Fibroblast of lung (primary cell): ENCODE results near the gene KLRG1. TPM values are rescaled to one million over a fixed set of nuclear protein-coding genes. Genes with fewer than 3 reads are reported as not detected.

Source experiments
- DNase-seq, 2 donors: peaks; one replicate each; pipeline versions ENCODE4 v3.0.0 to v3.0.0-alpha.2; 2010; ENCODE audit warnings: low read depth in 2 of 2
- H2AFZ ChIP-seq: 2 replicates; pipeline ENCODE4 v1.5.1; 2012; ENCODE audit warnings: low read length, control low read depth, inconsistent platforms
- H3K27ac ChIP-seq: 2 replicates; pipeline ENCODE4 v1.5.1; 2011; ENCODE audit warnings: low read length, control low read depth; ENCODE audit not compliant: insufficient read depth
- H3K27me3 ChIP-seq: 2 replicates; pipeline ENCODE4 v1.5.1; 2011; ENCODE audit warnings: mild to moderate bottlenecking, low read length; ENCODE audit not compliant: control insufficient read depth, insufficient read depth
- H3K36me3 ChIP-seq: 2 replicates; pipeline ENCODE4 v1.5.1; 2011; ENCODE audit warnings: low read length; ENCODE audit not compliant: control insufficient read depth, insufficient read depth
- H3K4me1 ChIP-seq: 2 replicates; pipeline ENCODE4 v1.5.1; 2011; ENCODE audit warnings: low read length; ENCODE audit not compliant: control insufficient read depth, insufficient read depth; ENCODE audit errors: extremely low read depth
- H3K4me2 ChIP-seq: 2 replicates; pipeline ENCODE4 v1.5.1; 2011; ENCODE audit warnings: low read length, control low read depth; ENCODE audit not compliant: insufficient read depth; ENCODE audit errors: extremely low read depth
- H3K4me3 ChIP-seq, 4 experiments: fragments of 200-600 bp in 1 of 4; sonication (generic) in 1 of 4; replicated peaks in 1 of 4; 2 replicates each; pipeline ENCODE4 v1.5.1; 2011 to 2016; ENCODE audit warnings: low read length in 4 of 4, low read depth in 3 of 4, mild to moderate bottlenecking in 3 of 4, control low read depth in 2 of 4, inconsistent platforms in 1 of 4, mixed read lengths in 1 of 4; ENCODE audit not compliant: insufficient read depth in 1 of 4; ENCODE audit errors: control extremely low read depth in 1 of 4
- H3K79me2 ChIP-seq: 2 replicates; pipeline ENCODE4 v1.5.1; 2012; ENCODE audit warnings: mild to moderate bottlenecking, low read length, inconsistent platforms; ENCODE audit not compliant: control insufficient read depth, insufficient read depth
- H3K9ac ChIP-seq: 2 replicates; pipeline ENCODE4 v1.5.1; 2011; ENCODE audit warnings: mild to moderate bottlenecking, low read length, control low read depth; ENCODE audit not compliant: insufficient read depth
- H3K9me3 ChIP-seq: 2 replicates; pipeline ENCODE4 v1.5.1; 2012; ENCODE audit warnings: low read depth, low read length; ENCODE audit not compliant: control insufficient read depth, insufficient read depth
- H4K20me1 ChIP-seq: 2 replicates; pipeline ENCODE4 v1.5.1; 2011; ENCODE audit warnings: low read length; ENCODE audit not compliant: control insufficient read depth, insufficient read depth; ENCODE audit errors: extremely low read depth
- EZH2 ChIP-seq: IDR thresholded peaks from 2 replicates; pipeline ENCODE4 v1.5.1; 2012; ENCODE audit warnings: low read length, control low read depth, mild to moderate bottlenecking; ENCODE audit errors: missing control alignments
- polyA plus RNA-seq, 2 donors: library from polyadenylated mRNA; depleted of rRNA in 1 of 2; stranded (reverse) in 1 of 2; unstranded in 1 of 2; fragments of >200 nt; gene quantifications; 2 replicates each; pipeline ENCODE4 v1.2.1, GENCODE V29; 2011 to 2012; ENCODE audit warnings: missing spikeins in 1 of 2
- total RNA-seq: library from RNA; depleted of rRNA; stranded (reverse); fragments of >200 nt; gene quantifications from 2 replicates; pipeline ENCODE4 v1.2.1, GENCODE V29; 2014
- TF ChIP-seq, protein P1 (sequence below), 2 donors: IDR thresholded peaks in 1 of 2; conservative IDR thresholded peaks in 1 of 2; 1 replicate in 1 of 2; 2 replicates in 1 of 2; pipeline ENCODE4 v1.5.1; 2011 to 2012; ENCODE audit warnings: low read length in 2 of 2, control low read depth in 1 of 2, inconsistent platforms in 1 of 2, low read depth in 1 of 2, mild to moderate bottlenecking in 1 of 2

Gene KLRG1
- total and polyA plus RNA-seq, 2 donors (not counting 1 experiment from before 2014, with no cell fraction given) = 1.0 to 1.8 TPM

DNA sequence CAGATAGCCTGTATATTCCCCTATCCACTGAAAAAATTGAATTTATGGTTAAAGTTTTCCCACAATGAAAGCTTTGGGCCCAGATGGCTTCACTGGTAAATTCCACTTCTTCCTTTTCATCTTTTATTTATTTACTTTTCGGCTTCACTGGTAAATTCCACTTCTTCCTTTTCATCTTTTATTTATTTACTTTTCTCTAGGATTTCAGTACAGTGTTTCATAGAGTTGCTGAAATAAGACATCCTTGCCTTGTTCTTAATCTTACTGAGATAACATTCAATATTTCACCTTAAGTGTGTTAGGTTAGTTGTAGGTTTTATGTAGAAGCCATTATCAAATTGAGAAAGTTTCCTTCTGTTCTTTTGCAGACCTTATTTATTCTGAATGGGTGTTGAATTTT is 18.9 kb upstream of the KLRG1 start:
- Histone ChIP-seq H2AFZ (no peak overlapping the region), H3K27me3 (no peaks in the 10 kb centered on the region), H4K20me1 (no peaks in the 10 kb centered on the region), H3K4me2 (no peak overlapping the region), H3K4me3 (no peak overlapping the region), H3K27ac (no peak overlapping the region), H3K36me3 (no peaks in the 10 kb centered on the region), H3K9ac (no peak overlapping the region), H3K9me3 (no peaks in the 10 kb centered on the region), H3K79me2 (no peaks in the 10 kb centered on the region), H3K4me1 (no peaks in the 10 kb centered on the region)
- DNase-seq = no peak
- TF ChIP-seq, protein P1, sequence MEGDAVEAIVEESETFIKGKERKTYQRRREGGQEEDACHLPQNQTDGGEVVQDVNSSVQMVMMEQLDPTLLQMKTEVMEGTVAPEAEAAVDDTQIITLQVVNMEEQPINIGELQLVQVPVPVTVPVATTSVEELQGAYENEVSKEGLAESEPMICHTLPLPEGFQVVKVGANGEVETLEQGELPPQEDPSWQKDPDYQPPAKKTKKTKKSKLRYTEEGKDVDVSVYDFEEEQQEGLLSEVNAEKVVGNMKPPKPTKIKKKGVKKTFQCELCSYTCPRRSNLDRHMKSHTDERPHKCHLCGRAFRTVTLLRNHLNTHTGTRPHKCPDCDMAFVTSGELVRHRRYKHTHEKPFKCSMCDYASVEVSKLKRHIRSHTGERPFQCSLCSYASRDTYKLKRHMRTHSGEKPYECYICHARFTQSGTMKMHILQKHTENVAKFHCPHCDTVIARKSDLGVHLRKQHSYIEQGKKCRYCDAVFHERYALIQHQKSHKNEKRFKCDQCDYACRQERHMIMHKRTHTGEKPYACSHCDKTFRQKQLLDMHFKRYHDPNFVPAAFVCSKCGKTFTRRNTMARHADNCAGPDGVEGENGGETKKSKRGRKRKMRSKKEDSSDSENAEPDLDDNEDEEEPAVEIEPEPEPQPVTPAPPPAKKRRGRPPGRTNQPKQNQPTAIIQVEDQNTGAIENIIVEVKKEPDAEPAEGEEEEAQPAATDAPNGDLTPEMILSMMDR (conservative IDR thresholded peaks at IDR 0.05 in 1 of 2, IDR thresholded peaks at IDR 0.05 in 1 of 2; ENCODE audit: low read depth in 1 of 2, low read length in 2 of 2) = no peak
- TF ChIP-seq EZH2 = no peak

DNA sequence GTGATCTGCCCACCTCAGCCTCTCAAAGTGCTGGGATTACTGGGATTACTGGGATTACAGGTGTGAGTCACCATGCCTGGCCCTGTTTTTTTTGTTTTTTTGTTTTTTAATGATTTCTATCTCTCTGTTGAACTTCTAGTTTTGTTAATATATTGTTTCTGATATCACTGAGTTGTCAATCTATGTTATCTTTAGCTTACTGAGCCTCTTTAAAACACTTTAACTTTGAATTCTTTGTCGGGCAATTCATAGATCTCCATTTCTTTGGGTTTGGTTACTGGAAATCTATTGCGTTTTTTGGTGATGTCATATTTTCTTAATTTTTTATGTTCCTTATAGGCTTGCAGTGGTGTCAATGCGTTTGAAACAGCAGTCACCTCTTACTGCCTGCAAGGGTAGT is 9.2 kb upstream of the KLRG1 start:
- Histone ChIP-seq H3K79me2 (no peaks in the 10 kb centered on the region), H4K20me1 (no peaks in the 10 kb centered on the region), H3K9me3 (no peaks in the 10 kb centered on the region), H3K27ac (no peak overlapping the region), H3K4me3 (no peak overlapping the region), H3K9ac (no peak overlapping the region), H3K36me3 (no peaks in the 10 kb centered on the region), H2AFZ (no peak overlapping the region), H3K4me2 (no peak overlapping the region), H3K4me1 (no peaks in the 10 kb centered on the region), H3K27me3 (no peaks in the 10 kb centered on the region)
- TF ChIP-seq, protein P1 (conservative IDR thresholded peaks at IDR 0.05 in 1 of 2, IDR thresholded peaks at IDR 0.05 in 1 of 2; ENCODE audit: low read depth in 1 of 2, low read length in 2 of 2) = no peak
- no peak for TF ChIP-seq EZH2
- no peak for DNase-seq

DNA sequence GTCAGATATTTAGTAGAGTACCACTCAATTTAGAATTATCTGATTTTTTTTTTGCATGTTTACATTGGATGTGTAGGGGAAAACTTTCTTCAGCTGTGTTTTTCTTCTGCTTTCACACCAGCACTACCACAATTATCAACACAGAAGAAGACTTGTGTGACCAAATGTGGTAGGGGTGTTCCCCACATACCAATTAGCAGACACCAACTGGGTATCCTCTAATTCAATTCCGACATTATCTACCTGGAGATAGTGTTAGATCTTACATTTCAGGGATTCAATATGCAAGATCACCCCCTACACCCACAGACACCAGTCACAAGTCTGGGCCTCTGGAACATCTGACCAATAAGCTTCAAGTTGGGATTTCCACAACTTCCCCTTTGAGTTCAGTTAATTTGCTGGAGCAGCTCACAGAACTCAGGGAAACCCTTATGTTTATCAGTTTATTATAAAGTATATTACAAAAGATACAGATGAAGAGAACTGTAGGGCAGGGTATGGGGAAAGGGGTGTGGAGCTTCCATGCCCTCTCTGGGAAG is 4.1 kb upstream of the KLRG1 start:
- Histone ChIP-seq H3K9ac (no peak overlapping the region), H2AFZ (no peak overlapping the region), H3K9me3 (no peaks in the 10 kb centered on the region), H3K4me3 (no peak overlapping the region), H3K27ac (no peak overlapping the region), H3K4me2 (no peak overlapping the region), H3K36me3 (no peaks in the 10 kb centered on the region), H3K79me2 (no peaks in the 10 kb centered on the region), H4K20me1 (no peaks in the 10 kb centered on the region), H3K4me1 (no peaks in the 10 kb centered on the region), H3K27me3 (no peaks in the 10 kb centered on the region)
- no peak for TF ChIP-seq EZH2
- no peak for DNase-seq
